ENCODE results near the gene CACUL1. TPM values are rescaled to one million over a fixed set of nuclear protein-coding genes. Genes with fewer than 3 reads are reported as not detected.

CACUL1 gene
- 10 to 100 TPM; 39.2 to 54.0 (median 40.0) TPM for total RNA-seq
- long read RNA-seq, donor 1, full-length matches to known transcripts, result 21 of 26 reads
- long read RNA-seq, donor 1, partial matches to known transcripts, result 2 of 26 reads
- long read RNA-seq, donor 1, other reads (novel, unspliced or antisense), result 3 of 26 reads
- long read RNA-seq, donor 2, full-length matches to known transcripts, result 20 of 34 reads
- long read RNA-seq, donor 2, partial matches to known transcripts, result 2 of 34 reads
- long read RNA-seq, donor 2, other reads (novel, unspliced or antisense), result 12 of 34 reads

DNA sequence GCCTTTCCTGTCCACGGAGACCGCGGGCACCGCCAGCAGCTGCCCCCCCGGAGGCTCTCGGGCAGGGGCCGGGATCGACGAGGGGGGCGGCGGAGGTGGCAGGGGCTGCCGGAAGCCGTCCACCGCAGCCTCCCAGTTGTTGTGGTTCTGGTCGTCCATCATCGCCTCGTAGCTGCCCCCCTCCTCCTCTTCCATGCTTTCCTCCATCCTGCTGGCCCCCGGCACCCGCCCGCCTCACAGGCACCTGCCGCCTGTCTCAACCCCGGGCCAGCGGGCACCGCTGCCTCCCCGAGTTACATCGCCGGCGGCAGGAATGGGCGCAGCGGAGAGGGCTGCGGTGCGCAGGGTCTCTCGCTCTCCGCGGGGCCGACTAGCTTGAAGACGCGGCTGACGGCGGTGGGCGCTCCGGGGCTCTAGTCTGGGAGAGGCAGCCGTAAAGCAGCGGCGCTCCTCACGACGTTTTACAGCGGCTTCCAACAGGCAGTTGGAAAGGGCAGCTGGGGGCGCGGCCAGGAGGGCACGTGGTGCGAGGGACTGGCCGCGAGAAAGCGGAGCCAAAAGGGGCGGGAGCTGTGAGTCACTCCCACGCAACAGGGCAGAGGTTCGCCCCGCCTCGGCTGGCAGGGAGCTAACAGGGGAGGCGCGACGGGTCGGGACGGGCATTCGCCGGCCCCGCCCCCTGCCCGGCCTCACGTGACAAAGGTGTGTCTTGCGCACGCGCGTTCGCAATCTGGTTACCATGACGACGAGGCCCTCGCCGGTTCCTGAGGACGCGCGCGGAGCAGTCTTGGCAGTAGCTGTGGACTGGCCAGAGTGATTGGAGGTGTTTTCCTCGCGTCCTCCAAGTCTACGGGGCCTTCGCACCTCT, at the start of gene CACUL1:
CACUL1 (minus strand) TSS at position 415 of the 868 bp plus-strand sequence; CDS start at position 207, 208 bp downstream.
- H3K9me3 ChIP-seq, result no peaks in the 10 kb centered on the region
- intact Hi-C loops (cut with DNase I, micrococcal nuclease), result no loop called here
- H3K4me3 ChIP-seq, result peak within 1 kb of the TSS; percentile 98
- H3K36me3 ChIP-seq (ENCODE audit: low read depth), result no peaks in the 10 kb centered on the region
- ATAC-seq (peak; percentile 99), DNase-seq (peak; percentile 100)
- TF ChIP-seq, protein P1, sequence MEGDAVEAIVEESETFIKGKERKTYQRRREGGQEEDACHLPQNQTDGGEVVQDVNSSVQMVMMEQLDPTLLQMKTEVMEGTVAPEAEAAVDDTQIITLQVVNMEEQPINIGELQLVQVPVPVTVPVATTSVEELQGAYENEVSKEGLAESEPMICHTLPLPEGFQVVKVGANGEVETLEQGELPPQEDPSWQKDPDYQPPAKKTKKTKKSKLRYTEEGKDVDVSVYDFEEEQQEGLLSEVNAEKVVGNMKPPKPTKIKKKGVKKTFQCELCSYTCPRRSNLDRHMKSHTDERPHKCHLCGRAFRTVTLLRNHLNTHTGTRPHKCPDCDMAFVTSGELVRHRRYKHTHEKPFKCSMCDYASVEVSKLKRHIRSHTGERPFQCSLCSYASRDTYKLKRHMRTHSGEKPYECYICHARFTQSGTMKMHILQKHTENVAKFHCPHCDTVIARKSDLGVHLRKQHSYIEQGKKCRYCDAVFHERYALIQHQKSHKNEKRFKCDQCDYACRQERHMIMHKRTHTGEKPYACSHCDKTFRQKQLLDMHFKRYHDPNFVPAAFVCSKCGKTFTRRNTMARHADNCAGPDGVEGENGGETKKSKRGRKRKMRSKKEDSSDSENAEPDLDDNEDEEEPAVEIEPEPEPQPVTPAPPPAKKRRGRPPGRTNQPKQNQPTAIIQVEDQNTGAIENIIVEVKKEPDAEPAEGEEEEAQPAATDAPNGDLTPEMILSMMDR (IDR thresholded peaks at IDR 0.05), result peak; percentile 17
- H3K4me1 ChIP-seq (ENCODE audit: low read depth), result peaks cover 12% of the 10 kb centered on the region

DNA sequence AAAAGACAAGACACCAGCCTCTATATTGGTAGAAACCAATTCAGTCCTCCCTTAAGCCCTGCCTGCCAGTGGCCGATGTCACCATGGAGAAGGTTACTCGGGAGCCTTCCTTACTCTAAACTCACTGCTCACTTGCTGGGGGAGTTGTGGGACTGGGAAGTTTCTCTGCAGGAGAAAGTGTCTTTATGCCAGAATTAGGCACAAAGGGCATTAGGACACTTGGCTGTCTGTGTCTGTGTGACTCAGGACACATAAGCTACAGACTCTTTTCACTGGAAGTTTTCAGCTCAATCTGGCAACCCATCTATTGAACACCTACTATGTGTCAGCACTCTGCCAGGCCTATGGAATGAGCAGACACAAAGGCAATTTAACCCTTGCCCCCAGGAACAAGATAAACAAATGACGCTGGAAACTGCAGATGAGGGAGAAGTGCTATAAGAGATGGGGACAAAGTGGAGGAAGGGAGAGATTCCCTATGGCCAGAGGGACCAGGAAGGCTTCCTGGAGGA, 49.5 kb upstream of the CACUL1 start:
- H3K4me1 ChIP-seq (ENCODE audit: low read depth), result no peaks in the 10 kb centered on the region
- no peaks in the 10 kb centered on the region for H3K9me3 ChIP-seq
- ATAC-seq (no peak), DNase-seq (no peak)
- intact Hi-C loops (cut with DNase I, micrococcal nuclease), result no loop called here
- TF ChIP-seq, protein P1 (IDR thresholded peaks at IDR 0.05), result no peak
- H3K4me3 ChIP-seq, result no peak overlapping the region
- H3K36me3 ChIP-seq (ENCODE audit: low read depth), result no peaks in the 10 kb centered on the region

DNA sequence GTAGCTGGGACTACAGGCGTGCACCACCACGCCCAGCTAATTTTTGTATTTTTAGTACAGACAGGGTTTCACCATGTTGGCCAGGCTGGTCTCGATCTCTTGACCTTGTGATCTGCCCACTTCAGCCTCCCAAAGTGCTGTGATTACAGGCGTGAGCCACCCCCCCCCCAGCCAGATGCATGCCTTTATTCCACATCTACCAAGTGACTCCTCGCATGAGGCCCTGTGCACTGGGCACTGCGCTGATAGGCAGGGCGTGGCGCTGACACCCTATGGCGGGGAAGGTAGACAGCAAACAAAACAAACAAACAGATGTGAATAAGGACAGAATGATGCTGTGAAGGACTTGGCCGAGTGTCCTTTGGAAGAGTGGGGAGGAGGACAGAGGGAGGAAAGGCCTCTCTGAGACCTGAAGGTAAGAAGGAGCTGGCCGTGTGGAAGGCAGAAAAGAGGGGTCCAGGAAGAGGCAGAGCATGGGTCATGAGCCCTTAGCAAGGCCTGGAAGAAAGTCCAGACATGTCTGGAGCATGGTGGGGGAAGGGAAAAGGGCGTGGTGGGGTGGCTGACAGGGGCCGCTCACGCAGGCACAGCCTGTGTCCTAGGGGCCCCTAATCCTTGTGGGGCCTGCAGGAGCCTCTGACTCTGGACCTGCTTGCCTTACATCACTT, 47.5 kb upstream of the CACUL1 start:
- no peaks in the 10 kb centered on the region for H3K4me1 ChIP-seq (ENCODE audit: low read depth)
- H3K36me3 ChIP-seq (ENCODE audit: low read depth), result no peaks in the 10 kb centered on the region
- no peaks in the 10 kb centered on the region for H3K9me3 ChIP-seq
- TF ChIP-seq, protein P1 (IDR thresholded peaks at IDR 0.05), result no peak
- no peak for ATAC-seq
- DNase-seq, result no peak
- intact Hi-C loops (cut with DNase I, micrococcal nuclease), result no loop called here
- no peak overlapping the region for H3K4me3 ChIP-seq

DNA sequence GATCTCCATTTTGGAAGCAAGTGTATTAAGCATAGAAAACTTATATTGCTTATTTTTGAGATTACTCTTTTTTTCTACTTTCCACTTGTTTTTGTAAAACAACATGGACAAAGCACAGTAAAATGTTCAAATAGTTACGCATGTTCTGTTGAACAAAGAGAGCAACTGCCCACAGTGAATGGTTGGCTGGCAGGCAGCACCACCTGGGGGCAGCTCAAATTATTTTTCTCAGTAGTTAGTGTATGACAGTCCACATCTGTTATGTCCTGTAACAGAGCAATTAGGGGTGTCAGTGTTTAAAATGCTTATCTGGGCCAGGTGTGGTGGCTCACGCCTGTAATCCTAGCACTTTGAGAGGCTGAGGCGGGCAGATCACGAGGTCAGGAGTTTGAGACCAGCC, 46.1 kb upstream of the CACUL1 start:
- H3K4me3 ChIP-seq, result no peak overlapping the region
- ATAC-seq, result peak; percentile 60
- DNase-seq, result peak in 2 of 3 donors; percentile 41 to 61
- no peaks in the 10 kb centered on the region for H3K4me1 ChIP-seq (ENCODE audit: low read depth)
- intact Hi-C loops (cut with DNase I, micrococcal nuclease), result no loop called here
- TF ChIP-seq, protein P1 (IDR thresholded peaks at IDR 0.05), result no peak
- no peaks in the 10 kb centered on the region for H3K36me3 ChIP-seq (ENCODE audit: low read depth)
- no peaks in the 10 kb centered on the region for H3K9me3 ChIP-seq

DNA sequence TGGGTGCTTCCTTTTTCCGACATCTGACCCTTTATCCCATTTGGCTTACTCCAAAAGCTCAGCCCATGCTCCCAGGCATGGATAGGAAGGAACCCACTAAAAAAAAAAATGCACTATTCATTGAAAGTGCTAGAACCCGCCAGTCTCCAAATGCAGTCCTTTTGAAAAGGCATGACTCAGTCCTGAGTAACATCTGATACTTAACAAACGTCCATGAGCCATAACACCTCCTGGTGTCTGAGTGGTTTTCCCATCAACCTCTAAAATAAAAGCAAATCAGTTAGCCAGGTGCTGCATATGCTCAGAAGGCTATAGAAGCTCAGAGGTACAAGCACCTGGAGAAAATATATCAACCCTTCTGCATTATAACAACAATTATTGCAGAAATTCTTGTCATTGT, 45.0 kb upstream of the CACUL1 start:
- H3K4me1 ChIP-seq (ENCODE audit: low read depth), result no peaks in the 10 kb centered on the region
- no peak for DNase-seq
- H3K9me3 ChIP-seq, result no peaks in the 10 kb centered on the region
- intact Hi-C loops (cut with DNase I, micrococcal nuclease), result no loop called here
- no peaks in the 10 kb centered on the region for H3K36me3 ChIP-seq (ENCODE audit: low read depth)
- no peak for ATAC-seq
- H3K4me3 ChIP-seq, result no peak overlapping the region
- TF ChIP-seq, protein P1 (IDR thresholded peaks at IDR 0.05), result no peak
